HepG2 (cell line): ENCODE results near the gene PRR12. TPM values are rescaled to one million over a fixed set of nuclear protein-coding genes. Genes with fewer than 3 reads are reported as not detected.

Experiments used
- ATAC-seq: fragments of 200-7000 bp; cut with Tn5 transposase; 3 replicates; pipeline ENCODE4 v1.9.1; 2020; ENCODE audit warnings: mild to moderate bottlenecking, moderate library complexity
- BruUV-seq: library from RNA; stranded (reverse); fragments of 400-500 nt; replicated peaks from 2 replicates; lab custom pipeline; 2021; lab: Mats Ljungman, UMichigan
- CTCF ChIA-PET: fragments of 300-600 bp; formaldehyde crosslinking; extraction: SDS; loops from one replicate; lab custom pipeline; 2021; ENCODE audit warnings: low total read pairs, inconsistent platforms, low intra/inter-chr PET ratio; lab: Yijun Ruan, JAX
- POLR2A ChIA-PET: fragments of 350-600 bp; sonication (Branson Sonifier 250); formaldehyde crosslinking; loops from one replicate; lab custom pipeline; 2020; ENCODE audit warnings: antibody characterized with exemption, inconsistent platforms; lab: Yijun Ruan, JAX
- DNase-seq: peaks from one replicate; pipeline ENCODE4 v3.0.0-alpha.2; 2015; ENCODE audit warnings: low spot score
- FAIRE-seq: peaks from 3 replicates; lab custom pipeline; 2011; peaks lifted over from hg19 to GRCh38; lab: Jason Lieb, UNC
- H2AFZ ChIP-seq: one replicate; pipeline ENCODE4 v1.6.1; 2011; ENCODE audit warnings: low read length, inconsistent platforms
- H3K27ac ChIP-seq: fragments of 300-600 bp; 3 replicates; pipeline ENCODE4 v1.8.0; 2011; ENCODE audit warnings: mixed run types, mild to moderate bottlenecking, mixed read lengths, low read length, inconsistent platforms; ENCODE audit not compliant: insufficient read depth; ENCODE audit errors: extremely low read length
- H3K27me3 ChIP-seq, 2 experiments: fragments of 200-600 bp in 1 of 2; 2 replicates in 1 of 2; 3 replicates in 1 of 2; pipeline versions ENCODE4 v1.6.0 to v1.8.0; 2011; ENCODE audit warnings: low read length in 2 of 2, mild to moderate bottlenecking in 2 of 2, moderate library complexity in 2 of 2, inconsistent platforms in 1 of 2; ENCODE audit not compliant: insufficient read depth in 2 of 2, control insufficient read depth in 1 of 2
- H3K36me3 ChIP-seq, 2 experiments: fragments of 200-600 bp in 1 of 2; replicated peaks in 1 of 2; 2 replicates in 1 of 2; 3 replicates in 1 of 2; pipeline versions ENCODE4 v1.5.1 to v1.8.0; 2011; ENCODE audit warnings: low read length in 2 of 2, inconsistent platforms in 1 of 2; ENCODE audit not compliant: insufficient read depth in 2 of 2, control insufficient read depth in 1 of 2
- H3K4me1 ChIP-seq: 2 replicates; pipeline ENCODE4 v1.5.1; 2012; ENCODE audit warnings: low read length, inconsistent platforms; ENCODE audit not compliant: insufficient read depth
- H3K4me2 ChIP-seq: 2 replicates; pipeline ENCODE4 v1.6.0; 2011; ENCODE audit warnings: low read depth, low read length, inconsistent platforms
- H3K4me3 ChIP-seq, 3 experiments: fragments of 200-600 bp in 1 of 3; sonication (generic), shearing (Covaris generic) in 1 of 3; replicated peaks in 1 of 3; 2 replicates each; pipeline ENCODE4 v1.5.1; 2011 to 2016; ENCODE audit warnings: low read length in 3 of 3, inconsistent platforms in 2 of 3, low read depth in 2 of 3, mild to moderate bottlenecking in 2 of 3, control low read depth in 1 of 3, mixed read lengths in 1 of 3; ENCODE audit not compliant: insufficient read depth in 1 of 3
- H3K79me2 ChIP-seq: one replicate; pipeline ENCODE4 v1.6.1; 2011; ENCODE audit warnings: low read length, inconsistent platforms; ENCODE audit not compliant: insufficient read depth
- H3K9ac ChIP-seq: 2 replicates; pipeline ENCODE4 v1.6.0; 2011; ENCODE audit warnings: mild to moderate bottlenecking, low read depth, low read length, inconsistent platforms; ENCODE audit not compliant: insufficient read depth
- H3K9me3 ChIP-seq: 2 replicates; pipeline ENCODE4 v1.5.1; 2012; ENCODE audit warnings: mild to moderate bottlenecking, low read length
- H4K20me1 ChIP-seq: 2 replicates; pipeline ENCODE4 v1.6.0; 2011; ENCODE audit warnings: inconsistent platforms, mild to moderate bottlenecking, low read length, moderate library complexity; ENCODE audit not compliant: insufficient read depth
- AGO2 ChIP-seq: fragments of 200-400 bp; formaldehyde crosslinking; optimal IDR thresholded peaks from 2 replicates; pipeline ENCODE3; 2017; ENCODE audit warnings: mild to moderate bottlenecking, low read depth, low read length, moderate library complexity
- HBP1 ChIP-seq: IDR thresholded peaks from 2 replicates; pipeline ENCODE4 v1.6.1; 2016; ENCODE audit warnings: low read depth, control low read depth
- RBFOX2 ChIP-seq: fragments of 200-400 bp; formaldehyde crosslinking; IDR thresholded peaks from 2 replicates; pipeline ENCODE4 v1.6.1; 2017; ENCODE audit warnings: low read depth, mild to moderate bottlenecking, low read length
- ZBTB44 ChIP-seq: sonication (generic); formaldehyde crosslinking; IDR thresholded peaks from 2 replicates; pipeline ENCODE4 v1.4.0; 2020; ENCODE audit warnings: missing genetic modification reagents
- ZNF350 ChIP-seq: sonication (generic); formaldehyde crosslinking; IDR thresholded peaks from 2 replicates; pipeline ENCODE4 v1.4.0; 2020; ENCODE audit warnings: mild to moderate bottlenecking, low read depth, missing genetic modification reagents, borderline replicate concordance
- WGBS: methylation state at CpG from one replicate; pipeline ENCODE4 v1.1.6; 2017; ENCODE audit warnings: low lambda C conversion rate; 5-methylcytosine and 5-hydroxymethylcytosine counted together
- in situ Hi-C: cut with HindIII; loops from 2 replicates; pipeline ENCODE4 v1.10.0; 2017; ENCODE audit warnings: low pct_unique_long_range_greater_than_20kb; ENCODE audit not compliant: extremely low pct_ligation_motif_present
- intact Hi-C: fragments of 100-400 bp; cut with micrococcal nuclease; formaldehyde crosslinking; loops from one replicate; pipeline ENCODE4 v1.10.0; 2022; ENCODE audit not compliant: unreplicated experiment
- polyA plus RNA-seq, 8 experiments: library from polyadenylated mRNA; depleted of rRNA in 3 of 8; stranded (reverse) in 7 of 8; unstranded in 1 of 8; fragments of >200 nt; fragmentation: Illumina TruSeq in 4 of 8; extraction: Trizol in 4 of 8; gene quantifications; 2 replicates each; pipeline versions ENCODE4 v1.2.1 to v1.2.3, GENCODE V29; 2011 to 2016; ENCODE audit warnings: low read depth in 4 of 8, missing spikeins in 1 of 8, mixed read lengths in 1 of 8; ENCODE audit not compliant: insufficient read depth in 1 of 8
- total RNA-seq, 5 experiments: library from RNA; depleted of rRNA; stranded (reverse); fragments of >200 nt; fragmentation: Illumina TruSeq; extraction: Trizol; gene quantifications; 2 replicates each; pipeline ENCODE4 v1.2.3, GENCODE V29; 2016; ENCODE audit warnings: low read depth in 1 of 5

Gene PRR12
- total and polyA plus RNA-seq, 2 of the 13 experiments (the other 11 are each of a cell fraction or from before 2014, with no cell fraction given) = 0.62 to 1.5 TPM

GRCh38 chr19:49651820-49652550 is 61.0 kb downstream of the PRR12 start (continued):
- no peak for TF ChIP-seq HBP1 (CRISPR knock-in tag)
- TF ChIP-seq, all 625 proteins: peak for 0

GRCh38 chr19:49652551-49653465 is 61.8 kb downstream of the PRR12 start:
- Histone ChIP-seq H3K79me2 (no peaks in the 10 kb centered on the region), H3K27me3 (no peaks in the 10 kb centered on the region), H3K36me3 (peaks cover 29 to 52% of the 10 kb centered on the region in 2 experiments; a peak in 4 of 5 replicates), H3K9me3 (no peaks in the 10 kb centered on the region), H3K9ac (no peak overlapping the region), H3K4me1 (peaks cover 15% of the 10 kb centered on the region), H3K4me2 (no peak overlapping the region)
- CTCF ChIA-PET = no interaction called here
- no peak for FAIRE-seq
- BruUV-seq = no TSS peak
- TF ChIP-seq ZBTB44 (no peak), ZNF350 (CRISPR knock-in tag) (no peak), AGO2 (peak; percentile 75), RBFOX2 (peak; percentile 39; the same call in 1 of the 2 replicates)
- TF ChIP-seq, all 625 proteins: peak for 2
- intact Hi-C loops (no loop called here), in situ Hi-C loops (no loop called here)
- no peak overlapping the region for H3K4me3 ChIP-seq
- H3K27ac ChIP-seq = no peak overlapping the region
- no peak overlapping the region for H2AFZ ChIP-seq
- WGBS = 98% methylated on average over 42 of the region's 58 CpGs
- POLR2A ChIA-PET = interaction anchor here (1.0 to 1.7 kb wide), 2 partner anchors 11 kb away, joined by 3 to 7 read pairs; partner anchors contain the start of gene SCAF1
- DNase-seq (no peak), ATAC-seq (no peak)
- no peaks in the 10 kb centered on the region for H4K20me1 ChIP-seq
